Lower leg skin (tissue), 3 donors: ENCODE measurements around the gene GHITM.
"Not testable (repeated sequence)": the region's sequence is repeated elsewhere in the genome, so short reads cannot be mapped to it uniquely, and the experiment has no call there.

ENCODE experiments used
- CTCF ChIP-seq, 3 donors: fragments of 450-650 bp; IDR thresholded peaks; one replicate each; pipeline ENCODE4 v1.5.1; 2016; ENCODE audit warnings: antibody characterized with exemption in 3 of 3, mild to moderate bottlenecking in 3 of 3, moderate library complexity in 2 of 3
- POLR2A ChIP-seq, 2 donors: fragments of 450-650 bp; IDR thresholded peaks; one replicate each; pipeline ENCODE4 v1.6.1; 2016 to 2017; ENCODE audit warnings: antibody characterized with exemption in 2 of 2, mild to moderate bottlenecking in 1 of 2, moderate library complexity in 1 of 2

- TF ChIP-seq CTCF, POLR2A (IDR thresholded peaks at IDR 0.05): not testable (repeated sequence)
Measured at GRCh38 chr10:84109772-84110171, 29.5 kb upstream of the GHITM start.
